Esophagus squamous epithelium (tissue), 4 donors: ENCODE data around the gene GLRX5.

ENCODE experiments used
- POLR2A ChIP-seq, 4 donors: fragments of 450-650 bp; IDR thresholded peaks; one replicate each; pipeline ENCODE4 v1.6.1; 2017; ENCODE audit warnings: antibody characterized with exemption in 4 of 4, mild to moderate bottlenecking in 4 of 4, moderate library complexity in 3 of 4
- TF ChIP-seq, protein P1 (sequence below), 6 experiments: fragments of 450-650 bp in 4 of 6; fragments of 200-600 bp in 2 of 6; sonication (generic) in 2 of 6; IDR thresholded peaks; one replicate each; pipeline ENCODE4 v1.5.1; 2016 to 2019; ENCODE audit warnings: antibody characterized with exemption in 6 of 6, mild to moderate bottlenecking in 4 of 6, moderate library complexity in 4 of 6

DNA sequence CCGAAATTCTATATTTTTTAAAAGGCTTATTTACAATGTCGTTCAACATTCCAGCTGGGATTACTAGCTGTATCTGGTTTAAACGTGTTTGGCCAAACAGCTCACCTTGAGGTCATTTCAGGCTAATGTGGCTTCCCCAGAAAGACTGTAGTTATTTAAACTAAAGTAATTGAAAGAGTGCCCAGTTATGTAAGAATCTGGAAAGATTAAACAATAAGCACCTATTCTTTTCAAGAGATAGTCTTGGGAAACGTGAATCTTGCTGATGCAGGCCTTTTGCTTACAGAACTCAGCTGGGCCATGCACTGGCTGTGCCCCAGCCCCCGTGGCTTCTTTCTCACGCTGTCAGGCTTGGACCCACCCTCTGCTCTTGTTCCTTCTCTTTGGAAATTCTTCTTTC, 24.4 kb downstream of the GLRX5 start:
- TF ChIP-seq, protein P1, sequence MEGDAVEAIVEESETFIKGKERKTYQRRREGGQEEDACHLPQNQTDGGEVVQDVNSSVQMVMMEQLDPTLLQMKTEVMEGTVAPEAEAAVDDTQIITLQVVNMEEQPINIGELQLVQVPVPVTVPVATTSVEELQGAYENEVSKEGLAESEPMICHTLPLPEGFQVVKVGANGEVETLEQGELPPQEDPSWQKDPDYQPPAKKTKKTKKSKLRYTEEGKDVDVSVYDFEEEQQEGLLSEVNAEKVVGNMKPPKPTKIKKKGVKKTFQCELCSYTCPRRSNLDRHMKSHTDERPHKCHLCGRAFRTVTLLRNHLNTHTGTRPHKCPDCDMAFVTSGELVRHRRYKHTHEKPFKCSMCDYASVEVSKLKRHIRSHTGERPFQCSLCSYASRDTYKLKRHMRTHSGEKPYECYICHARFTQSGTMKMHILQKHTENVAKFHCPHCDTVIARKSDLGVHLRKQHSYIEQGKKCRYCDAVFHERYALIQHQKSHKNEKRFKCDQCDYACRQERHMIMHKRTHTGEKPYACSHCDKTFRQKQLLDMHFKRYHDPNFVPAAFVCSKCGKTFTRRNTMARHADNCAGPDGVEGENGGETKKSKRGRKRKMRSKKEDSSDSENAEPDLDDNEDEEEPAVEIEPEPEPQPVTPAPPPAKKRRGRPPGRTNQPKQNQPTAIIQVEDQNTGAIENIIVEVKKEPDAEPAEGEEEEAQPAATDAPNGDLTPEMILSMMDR (IDR thresholded peaks at IDR 0.05), result no peak
- TF ChIP-seq POLR2A (IDR thresholded peaks at IDR 0.05), result no peak
